Thyroid gland (tissue), 4 donors: Measurements from ENCODE around the gene NGFR.

ENCODE experiments used
- CTCF ChIP-seq, 6 experiments: fragments of 200-600 bp in 3 of 6; fragments of 450-650 bp in 3 of 6; sonication (generic) in 3 of 6; IDR thresholded peaks; one replicate each; pipeline ENCODE4 v1.5.1; 2016 to 2019; ENCODE audit warnings: antibody characterized with exemption in 6 of 6, mild to moderate bottlenecking in 2 of 6, inconsistent platforms in 1 of 6, moderate library complexity in 1 of 6
- POLR2A ChIP-seq, 2 donors: fragments of 450-650 bp; IDR thresholded peaks; one replicate each; pipeline ENCODE4 v1.6.1; 2017; ENCODE audit warnings: antibody characterized with exemption in 2 of 2, mild to moderate bottlenecking in 2 of 2, moderate library complexity in 1 of 2

GRCh38 chr17:49557312-49558024 lies 62.4 kb downstream of the NGFR start:
- peak in 3 of 6 experiments; percentile 24 to 42 (median 41) for TF ChIP-seq CTCF (IDR thresholded peaks at IDR 0.05)
- no peak for TF ChIP-seq POLR2A (IDR thresholded peaks at IDR 0.05)
